ENCODE data around the gene CELF4. TPM values are rescaled to one million over a fixed set of nuclear protein-coding genes. Genes with fewer than 3 reads are reported as not detected.

CELF4 gene
- total RNA-seq, 2 donors from 2014 or later, result 0.85 to 1.8 TPM

GRCh38 chr18:37435150-37435867, 130.3 kb downstream of the CELF4 start:
- intact Hi-C loops (cut with DNase I, micrococcal nuclease), result no loop called here
- ATAC-seq, result no peak
- DNase-seq, result no peak

- intact Hi-C loops (cut with DNase I, micrococcal nuclease), result no loop called here
- ATAC-seq, result no peak
- no peak for DNase-seq
These were observed 131.3 kb downstream of the CELF4 start for GRCh38 chr18:37434161-37434860.

GRCh38 chr18:37432436-37433195, 133.0 kb downstream of the CELF4 start:
- DNase-seq (no peak), ATAC-seq (no peak)
- intact Hi-C loops (cut with DNase I, micrococcal nuclease), result no loop called here

GRCh38 chr18:37430357-37431076, 135.1 kb downstream of the CELF4 start:
- ATAC-seq (no peak), DNase-seq (no peak)
- intact Hi-C loops (cut with DNase I, micrococcal nuclease), result no loop called here

- intact Hi-C loops (cut with DNase I, micrococcal nuclease), result no loop called here
- DNase-seq (no peak), ATAC-seq (no peak)
These were observed 135.8 kb downstream of the CELF4 start for GRCh38 chr18:37429791-37430190.

- ATAC-seq (no peak), DNase-seq (no peak)
- intact Hi-C loops (cut with DNase I, micrococcal nuclease), result no loop called here
These were observed 137.2 kb downstream of the CELF4 start for GRCh38 chr18:37428288-37428974.

GRCh38 chr18:37426586-37426985, 139.0 kb downstream of the CELF4 start:
- ATAC-seq, result no peak
- intact Hi-C loops (cut with DNase I, micrococcal nuclease), result no loop called here
- no peak for DNase-seq

- ATAC-seq (no peak), DNase-seq (no peak)
- intact Hi-C loops (cut with DNase I, micrococcal nuclease), result no loop called here
These were observed 140.4 kb downstream of the CELF4 start for GRCh38 chr18:37425222-37425621.

- DNase-seq (no peak), ATAC-seq (no peak)
- intact Hi-C loops (cut with DNase I, micrococcal nuclease), result no loop called here
These were observed 141.1 kb downstream of the CELF4 start for GRCh38 chr18:37424507-37424906.

GRCh38 chr18:37422596-37422995, 143.0 kb downstream of the CELF4 start:
- no peak for ATAC-seq
- intact Hi-C loops (cut with DNase I, micrococcal nuclease), result no loop called here
- no peak for DNase-seq

GRCh38 chr18:37422116-37422515, 143.5 kb downstream of the CELF4 start:
- no peak for ATAC-seq
- no peak for DNase-seq
- intact Hi-C loops (cut with DNase I, micrococcal nuclease), result no loop called here

GRCh38 chr18:37421341-37422077, 144.1 kb downstream of the CELF4 start:
- intact Hi-C loops (cut with DNase I, micrococcal nuclease), result no loop called here
- ATAC-seq, result no peak
- DNase-seq, result no peak

GRCh38 chr18:37420315-37420880, 145.2 kb downstream of the CELF4 start:
- DNase-seq (no peak), ATAC-seq (no peak)
- intact Hi-C loops (cut with DNase I, micrococcal nuclease), result no loop called here

GRCh38 chr18:37419866-37420265, 145.7 kb downstream of the CELF4 start:
- intact Hi-C loops (cut with DNase I, micrococcal nuclease), result no loop called here
- ATAC-seq (no peak), DNase-seq (no peak)

- intact Hi-C loops (cut with DNase I, micrococcal nuclease), result no loop called here
- DNase-seq (no peak), ATAC-seq (no peak)
These were observed 146.3 kb downstream of the CELF4 start for GRCh38 chr18:37419315-37419714.

GRCh38 chr18:37414816-37415215, 150.8 kb downstream of the CELF4 start:
- ATAC-seq (no peak), DNase-seq (no peak)
- intact Hi-C loops (cut with DNase I, micrococcal nuclease), result no loop called here

GRCh38 chr18:37412829-37413228, 152.8 kb downstream of the CELF4 start:
- no peak for DNase-seq
- intact Hi-C loops (cut with DNase I, micrococcal nuclease), result no loop called here
- ATAC-seq, result no peak

GRCh38 chr18:37412333-37412732, 153.3 kb downstream of the CELF4 start:
- intact Hi-C loops (cut with DNase I, micrococcal nuclease), result no loop called here
- ATAC-seq, result no peak

More at GRCh38 chr18:37412333-37412732, 153.3 kb downstream of the CELF4 start:
- DNase-seq, result no peak

Measured in left colon (tissue), 2 donors.